Upper lobe of right lung (tissue), 1 donor: ENCODE measurements around the gene CATSPER3. TPM values are rescaled to one million over a fixed set of nuclear protein-coding genes. Genes with fewer than 3 reads are reported as not detected.

ENCODE experiments used
- ATAC-seq: fragments of 200-7000 bp; cut with Tn5 transposase; one replicate; pipeline ENCODE4 v1.9.1; 2020; ENCODE audit warnings: mild to moderate bottlenecking, moderate library complexity
- DNase-seq: peaks from one replicate; pipeline ENCODE4 v3.0.0-alpha.2; 2020
- H3K27ac ChIP-seq: fragments of 200-600 bp; one replicate; pipeline ENCODE4 v1.8.0; 2022
- H3K27me3 ChIP-seq: fragments of 200-600 bp; one replicate; pipeline ENCODE4 v1.8.0; 2022; ENCODE audit warnings: mild to moderate bottlenecking
- H3K36me3 ChIP-seq: fragments of 200-600 bp; one replicate; pipeline ENCODE4 v1.8.0; 2022
- H3K4me1 ChIP-seq: fragments of 200-600 bp; one replicate; pipeline ENCODE4 v1.8.0; 2022
- H3K4me3 ChIP-seq: fragments of 200-600 bp; one replicate; pipeline ENCODE4 v1.8.0; 2022; ENCODE audit warnings: mild to moderate bottlenecking
- H3K9me3 ChIP-seq: fragments of 200-600 bp; one replicate; pipeline ENCODE4 v1.8.0; 2022
- intact Hi-C: fragments of 100-400 bp; cut with DNase I; formaldehyde crosslinking; loops from one replicate; pipeline ENCODE4 v1.11.0; 2022
- total RNA-seq: library from RNA; stranded (reverse); fragmentation: NEBNext Ultra II Directional; extraction: Animal tissue kit (Norgen Biotek cat#: 25700); gene quantifications from one replicate; pipeline ENCODE4 v1.2.1, GENCODE V29; 2021
- TF ChIP-seq, protein P1 (sequence below): fragments of 200-600 bp; IDR thresholded peaks from one replicate; pipeline ENCODE4 v1.8.0; 2022; ENCODE audit warnings: antibody characterized with exemption
- donor health status: DM: no; HTN: yes; CAD: no; lungs with severe emphysema.

Gene CATSPER3
- total RNA-seq, 1 donor from 2014 or later: 0.87 TPM

DNA sequence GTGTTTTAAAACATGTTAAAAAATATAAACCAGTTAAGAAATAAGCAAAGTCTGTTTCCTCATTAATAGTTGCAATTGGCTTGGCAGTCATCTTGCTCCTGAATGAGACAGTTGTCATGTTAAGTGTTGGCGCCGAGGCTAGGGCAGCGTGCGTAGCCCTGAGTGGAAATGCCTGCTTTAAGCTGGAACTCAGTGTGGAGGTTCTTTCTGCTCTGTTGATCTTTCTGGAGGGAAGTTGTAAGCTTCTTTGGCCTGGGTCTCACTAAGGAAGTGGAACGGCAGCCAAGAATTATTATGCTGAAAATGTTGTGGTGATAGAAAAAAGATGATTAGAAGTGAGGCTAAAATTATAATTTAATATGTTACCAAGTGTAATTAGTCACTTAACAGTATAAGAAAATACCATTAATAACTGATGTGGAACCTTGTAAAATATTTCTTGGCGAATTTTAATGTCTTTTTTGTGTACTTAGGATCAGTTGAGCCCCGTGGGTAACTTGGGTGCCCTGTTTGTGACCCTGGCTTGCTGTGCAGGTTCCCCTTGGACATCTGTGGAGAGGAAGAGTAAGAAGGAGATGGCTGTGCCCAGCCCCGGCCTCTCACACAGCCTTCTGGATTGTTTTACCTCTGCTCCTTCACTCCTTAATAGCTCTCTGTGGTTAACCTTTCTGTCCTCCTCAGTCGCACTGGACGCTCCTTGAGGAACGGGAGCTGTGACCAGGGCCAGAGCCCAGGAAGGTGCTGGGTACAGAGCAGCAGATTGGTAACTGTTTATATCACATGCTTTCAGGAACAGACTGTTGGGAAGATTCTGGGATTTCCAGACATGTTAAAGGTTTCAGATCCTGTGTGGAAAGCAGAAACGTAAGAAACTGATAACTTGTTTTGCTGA is 31.8 kb upstream of the CATSPER3 start:
- TF ChIP-seq, protein P1, sequence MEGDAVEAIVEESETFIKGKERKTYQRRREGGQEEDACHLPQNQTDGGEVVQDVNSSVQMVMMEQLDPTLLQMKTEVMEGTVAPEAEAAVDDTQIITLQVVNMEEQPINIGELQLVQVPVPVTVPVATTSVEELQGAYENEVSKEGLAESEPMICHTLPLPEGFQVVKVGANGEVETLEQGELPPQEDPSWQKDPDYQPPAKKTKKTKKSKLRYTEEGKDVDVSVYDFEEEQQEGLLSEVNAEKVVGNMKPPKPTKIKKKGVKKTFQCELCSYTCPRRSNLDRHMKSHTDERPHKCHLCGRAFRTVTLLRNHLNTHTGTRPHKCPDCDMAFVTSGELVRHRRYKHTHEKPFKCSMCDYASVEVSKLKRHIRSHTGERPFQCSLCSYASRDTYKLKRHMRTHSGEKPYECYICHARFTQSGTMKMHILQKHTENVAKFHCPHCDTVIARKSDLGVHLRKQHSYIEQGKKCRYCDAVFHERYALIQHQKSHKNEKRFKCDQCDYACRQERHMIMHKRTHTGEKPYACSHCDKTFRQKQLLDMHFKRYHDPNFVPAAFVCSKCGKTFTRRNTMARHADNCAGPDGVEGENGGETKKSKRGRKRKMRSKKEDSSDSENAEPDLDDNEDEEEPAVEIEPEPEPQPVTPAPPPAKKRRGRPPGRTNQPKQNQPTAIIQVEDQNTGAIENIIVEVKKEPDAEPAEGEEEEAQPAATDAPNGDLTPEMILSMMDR: no peak
- Histone ChIP-seq H3K9me3 (no peaks in the 10 kb centered on the region), H3K4me1 (no peaks in the 10 kb centered on the region), H3K27me3 (no peaks in the 10 kb centered on the region), H3K27ac (no peak overlapping the region), H3K4me3 (no peak overlapping the region), H3K36me3 (peaks cover 4% of the 10 kb centered on the region)
- ATAC-seq: no peak
- no peak for DNase-seq
- intact Hi-C loops: no loop called here

DNA sequence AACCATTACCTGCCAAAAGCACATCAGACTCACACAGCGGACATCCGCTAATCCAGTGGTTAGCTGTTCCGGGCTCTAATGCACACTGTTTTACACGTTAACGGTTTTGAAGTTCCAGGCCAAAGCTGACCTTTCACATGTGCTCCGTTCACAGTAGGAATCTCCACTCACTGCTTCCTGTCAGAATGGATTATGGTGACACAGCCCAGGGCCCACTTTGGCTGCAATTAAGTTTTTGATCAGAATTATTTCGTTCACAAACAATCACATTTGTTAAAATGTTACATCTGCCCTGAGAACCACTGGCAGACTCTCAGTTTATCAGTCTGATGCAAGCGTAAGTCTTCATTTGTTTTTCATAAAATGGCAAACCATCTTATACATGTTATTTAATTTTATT is 30.2 kb upstream of the CATSPER3 start:
- intact Hi-C loops: no loop called here
- Histone ChIP-seq H3K27me3 (no peaks in the 10 kb centered on the region), H3K4me3 (no peak overlapping the region), H3K27ac (no peak overlapping the region), H3K9me3 (no peaks in the 10 kb centered on the region), H3K4me1 (no peaks in the 10 kb centered on the region), H3K36me3 (peaks cover 4% of the 10 kb centered on the region)
- DNase-seq (no peak), ATAC-seq (no peak)
- TF ChIP-seq, protein P1: no peak

DNA sequence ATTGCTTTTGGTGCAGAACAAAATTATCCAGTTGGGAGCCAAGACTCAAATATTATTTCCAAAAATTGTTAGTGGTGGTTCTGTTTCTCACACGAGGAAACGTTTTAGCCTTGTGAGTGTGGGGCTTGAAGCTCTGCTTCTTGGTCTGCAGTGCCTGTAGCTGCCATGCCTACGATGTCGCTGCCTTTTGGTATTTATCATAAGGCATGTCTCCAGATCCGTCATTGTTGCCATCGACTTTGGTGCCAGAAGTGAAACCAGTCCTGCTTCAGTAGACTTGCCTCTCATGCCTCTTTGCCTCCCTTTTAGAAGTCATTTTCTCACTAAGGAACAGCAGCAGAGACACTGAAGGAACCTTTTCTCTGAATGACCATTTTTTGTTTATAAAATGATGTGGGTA is 29.7 kb upstream of the CATSPER3 start:
- TF ChIP-seq, protein P1: no peak
- no peaks in the 10 kb centered on the region for H3K27me3 ChIP-seq
- H3K9me3 ChIP-seq: no peaks in the 10 kb centered on the region
- no peak overlapping the region for H3K4me3 ChIP-seq
- intact Hi-C loops: no loop called here
- ATAC-seq (no peak), DNase-seq (no peak)
- no peaks in the 10 kb centered on the region for H3K4me1 ChIP-seq
- no peak overlapping the region for H3K27ac ChIP-seq
- peaks cover 4% of the 10 kb centered on the region for H3K36me3 ChIP-seq

DNA sequence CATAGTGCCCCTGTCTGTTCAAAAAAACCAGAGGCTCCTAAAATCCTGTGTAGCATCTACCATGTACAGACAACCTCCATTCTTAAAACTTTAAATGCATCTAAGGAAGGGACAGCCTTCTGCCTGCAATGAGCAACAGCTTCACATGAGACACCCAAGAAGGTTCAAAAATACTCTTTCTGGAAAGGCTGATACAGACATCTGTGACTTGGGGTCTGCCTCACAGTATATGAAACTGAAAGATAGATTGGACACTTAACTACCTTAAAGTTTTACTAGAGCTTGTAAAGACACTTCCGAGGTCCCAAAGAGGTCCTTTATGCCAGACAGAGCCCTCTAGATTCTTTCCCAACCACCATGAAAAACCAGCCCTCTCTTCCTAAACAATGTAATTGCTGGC is 28.2 kb upstream of the CATSPER3 start:
- no peaks in the 10 kb centered on the region for H3K27me3 ChIP-seq
- no peak for DNase-seq
- H3K4me1 ChIP-seq: no peaks in the 10 kb centered on the region
- TF ChIP-seq, protein P1: no peak
- intact Hi-C loops: no loop called here
- no peaks in the 10 kb centered on the region for H3K36me3 ChIP-seq
- H3K4me3 ChIP-seq: no peak overlapping the region
- H3K27ac ChIP-seq: no peak overlapping the region
- ATAC-seq: no peak
- no peaks in the 10 kb centered on the region for H3K9me3 ChIP-seq

DNA sequence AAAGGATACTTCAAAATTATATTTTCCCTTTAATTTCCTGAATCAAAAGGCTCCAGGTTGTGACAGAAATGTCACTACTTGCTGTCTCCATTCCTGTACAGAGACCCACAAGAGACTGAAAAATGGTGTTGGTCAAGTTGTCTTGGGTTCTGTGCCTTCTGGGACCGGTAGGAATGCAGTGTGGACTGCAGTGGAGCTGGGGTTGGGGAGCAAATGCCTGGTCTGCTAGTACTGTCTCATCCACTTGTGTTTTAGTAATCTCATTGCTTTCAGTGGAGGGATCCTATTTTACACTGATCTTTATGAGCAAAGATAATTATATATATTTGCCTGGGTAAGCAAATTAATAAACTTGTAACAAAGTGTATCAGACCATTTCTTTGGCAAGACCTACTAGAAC is 24.2 kb upstream of the CATSPER3 start:
- TF ChIP-seq, protein P1: no peak
- H3K27me3 ChIP-seq: no peaks in the 10 kb centered on the region
- H3K4me3 ChIP-seq: no peak overlapping the region
- no peaks in the 10 kb centered on the region for H3K36me3 ChIP-seq
- H3K27ac ChIP-seq: no peak overlapping the region
- intact Hi-C loops: no loop called here
- H3K9me3 ChIP-seq: no peaks in the 10 kb centered on the region
- DNase-seq (no peak), ATAC-seq (no peak)
- H3K4me1 ChIP-seq: no peaks in the 10 kb centered on the region
